GM21786 (cell line): Measurements from ENCODE around the gene RP2.

Experiments used
- ATAC-seq: cut with Tn5 transposase; IDR thresholded peaks from one replicate; pipeline ENCODE4 v1.9.1; 2021; ENCODE audit not compliant: unreplicated experiment

The RP2 gene

DNA sequence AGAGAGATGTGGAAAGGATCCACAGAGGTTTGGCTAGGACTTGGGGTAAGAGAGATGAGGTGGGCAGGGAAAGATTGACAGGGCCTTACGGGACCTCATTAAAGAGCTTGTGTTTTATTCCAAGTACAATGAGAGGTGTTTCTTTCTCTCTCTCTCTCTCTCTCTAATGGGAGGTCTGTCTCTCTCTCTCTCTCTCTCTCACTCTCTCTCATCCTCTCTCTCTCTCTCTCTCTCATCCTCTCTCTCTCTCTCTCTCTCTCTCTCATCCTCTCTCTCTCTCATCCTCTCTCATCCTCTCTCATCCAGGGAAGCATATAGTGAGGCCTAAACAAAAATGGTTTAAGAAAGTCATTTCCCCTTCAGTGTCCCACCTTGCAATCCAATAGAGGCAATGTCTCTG, 80.8 kb downstream of the RP2 start:
- ATAC-seq: no peak

DNA sequence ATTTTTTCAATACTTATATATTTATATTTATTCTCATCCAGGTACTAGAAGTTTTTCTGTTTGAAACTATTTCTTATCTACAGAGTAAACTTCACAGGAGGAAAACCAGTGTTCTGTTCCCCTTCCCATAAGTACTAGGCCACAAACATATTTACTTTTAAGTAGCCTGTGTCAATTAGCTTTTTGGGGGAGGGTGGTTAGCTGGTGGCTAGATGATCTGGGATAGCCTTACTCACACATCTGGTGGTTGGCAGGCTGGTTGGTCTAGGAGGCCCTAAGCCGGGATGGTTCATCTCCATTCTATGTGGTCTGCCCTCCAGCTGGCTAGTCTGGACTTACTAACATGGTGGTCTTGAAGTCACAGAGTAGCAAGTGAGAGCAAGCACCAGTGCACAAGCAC, 81.6 kb downstream of the RP2 start:
- ATAC-seq: no peak

DNA sequence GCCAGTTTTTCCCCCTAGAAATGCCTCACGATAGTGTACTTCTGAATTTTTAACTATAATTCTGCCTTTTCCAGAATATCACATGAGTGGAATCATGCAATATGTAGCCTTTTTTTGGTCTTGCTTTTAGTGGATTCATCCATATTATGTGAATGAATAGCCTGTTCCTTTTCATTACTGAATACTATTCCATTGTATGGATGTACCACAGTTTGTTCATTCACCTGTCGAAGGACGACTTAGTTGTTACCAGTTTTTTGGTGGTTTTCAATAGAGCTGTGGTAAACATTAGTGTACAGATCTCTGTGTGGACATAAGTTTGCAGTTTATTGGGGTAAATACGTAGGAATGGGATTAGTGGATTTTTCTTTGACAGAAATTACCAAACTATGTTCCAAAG, 83.4 kb downstream of the RP2 start:
- no peak for ATAC-seq

DNA sequence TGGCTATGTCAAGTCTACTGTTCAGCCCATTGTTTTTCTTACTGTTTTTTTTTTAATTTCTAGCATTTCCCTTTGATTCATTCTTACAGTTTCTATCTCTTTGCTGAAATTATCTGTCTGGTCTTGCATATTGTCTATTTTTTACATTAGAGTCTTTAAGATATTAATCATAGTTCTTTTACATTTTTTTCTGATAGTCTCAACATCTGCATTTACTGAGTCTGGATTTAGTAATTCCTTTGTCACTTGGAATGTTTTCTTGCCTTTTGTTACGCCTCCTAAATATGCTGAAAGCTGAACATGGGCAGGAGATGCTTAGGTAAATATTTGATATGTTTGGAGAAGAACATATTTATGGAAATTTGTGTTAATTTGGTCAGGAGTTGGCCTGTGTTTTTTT, 85.8 kb downstream of the RP2 start:
- ATAC-seq: no peak

DNA sequence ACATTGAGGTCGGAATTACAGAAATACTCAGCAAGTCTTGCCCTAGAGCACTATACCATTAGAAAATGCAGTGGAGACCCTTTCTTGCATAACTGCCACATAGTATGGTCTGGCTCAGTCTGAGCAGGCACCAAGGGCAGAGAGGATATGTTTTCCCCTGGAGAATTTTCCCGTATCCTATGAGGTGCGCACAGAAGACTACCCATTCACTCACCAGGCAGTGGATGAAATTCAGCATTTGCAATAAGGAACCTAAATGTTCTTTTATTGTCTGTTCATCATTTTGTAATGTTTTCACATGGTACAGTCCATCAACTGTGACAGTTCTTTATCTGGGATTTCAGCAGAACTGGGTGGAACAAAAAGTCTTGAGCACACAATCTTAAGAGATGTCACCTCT, 90.9 kb downstream of the RP2 start:
- ATAC-seq: no peak

DNA sequence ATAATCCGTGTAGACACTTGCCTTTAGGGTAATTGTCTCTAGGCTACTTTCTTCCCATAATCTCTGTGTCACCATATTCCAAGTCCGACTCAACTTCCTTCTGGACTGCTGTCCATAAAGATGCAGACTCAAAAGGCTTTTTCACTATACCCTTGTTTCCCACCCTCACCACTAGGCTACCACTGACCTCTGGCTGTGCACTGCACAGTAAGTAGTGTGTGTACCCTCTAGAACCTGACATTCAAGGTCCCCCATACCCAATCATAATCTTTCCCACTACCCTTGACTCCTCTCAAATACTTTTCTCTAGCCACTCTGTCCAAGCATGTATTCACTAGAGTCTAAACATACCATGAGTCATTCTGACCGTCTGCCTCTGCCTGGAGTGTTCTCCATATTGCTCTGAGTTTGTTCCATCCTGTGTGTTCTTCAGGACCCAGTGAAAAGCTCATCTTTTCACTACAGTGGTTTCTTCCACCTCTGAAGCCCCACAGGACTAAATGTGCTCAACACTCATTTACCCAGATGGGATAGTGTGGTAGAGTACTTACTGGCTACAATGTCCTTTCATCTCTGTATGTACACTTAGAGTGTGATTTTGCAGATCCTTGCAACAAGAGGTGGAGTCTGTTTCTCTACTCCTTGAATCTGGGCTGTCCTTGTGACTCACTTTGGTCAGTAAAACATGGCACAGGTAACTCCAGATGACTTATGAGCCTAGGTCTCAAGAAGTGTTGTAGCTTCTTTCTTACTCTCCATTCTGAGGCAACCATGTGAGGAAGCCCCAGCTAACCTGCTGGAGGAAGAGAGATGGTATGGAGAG, 92.8 kb downstream of the RP2 start:
- no peak for ATAC-seq
